GM19468 (cell line): ENCODE results near the gene DYNLT2B.
A peak's percentile ranks its signal among the peaks of the same experiment; 100 is the strongest.
"Not testable (repeated sequence)": the region's sequence is repeated elsewhere in the genome, so short reads cannot be mapped to it uniquely, and the experiment has no call there.

Experiments
- ATAC-seq: cut with Tn5 transposase; IDR thresholded peaks from one replicate; pipeline ENCODE4 v1.9.1; 2021; ENCODE audit warnings: mild to moderate bottlenecking, moderate library complexity, moderate number of reproducible peaks; ENCODE audit not compliant: unreplicated experiment; ENCODE audit errors: extremely low read depth

DYNLT2B gene

DNA sequence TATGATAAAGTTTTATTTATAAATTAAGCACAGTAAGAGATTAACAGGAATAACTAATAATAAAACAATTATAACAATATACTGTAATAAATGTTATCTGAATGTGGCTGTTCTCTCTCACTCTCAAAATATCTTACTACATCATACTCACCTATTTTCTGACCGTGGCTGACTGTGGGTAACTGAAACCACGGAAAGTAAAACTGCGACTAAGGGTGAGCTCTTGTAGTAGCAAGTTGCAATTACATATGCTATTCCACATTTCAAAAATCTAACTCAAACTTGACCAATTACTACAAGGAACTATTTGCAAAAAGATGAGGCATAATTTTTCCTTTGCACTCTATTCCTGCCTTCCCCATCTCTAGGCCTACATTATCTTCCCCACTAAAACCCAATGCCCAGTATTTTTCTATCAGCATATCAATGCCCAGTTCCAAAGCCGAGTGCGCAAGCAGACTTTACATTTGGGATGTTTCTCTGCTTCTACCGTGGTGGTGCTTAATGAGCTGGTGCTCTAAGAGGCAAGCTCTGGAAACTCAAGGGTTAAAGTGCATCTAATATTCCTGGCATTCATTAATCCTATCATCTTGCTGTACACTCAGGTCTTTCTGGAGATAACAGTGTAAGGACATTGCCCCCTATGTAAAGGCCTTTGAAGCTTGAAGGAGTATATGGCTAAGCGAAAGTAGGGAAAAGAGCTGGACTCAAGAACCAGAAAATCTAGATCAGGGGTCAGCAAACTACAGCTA, 37.2 kb downstream of the DYNLT2B start:
- no peak for ATAC-seq

GRCh38 chr3:196275126-196275525, 42.9 kb downstream of the DYNLT2B start:
- no peak for ATAC-seq

- ATAC-seq: peak; percentile 45
Observed at GRCh38 chr3:196274585-196274984, 43.5 kb downstream of the DYNLT2B start.

- no peak for ATAC-seq
Observed at GRCh38 chr3:196273655-196274054, 44.4 kb downstream of the DYNLT2B start.

- no peak for ATAC-seq
Observed at GRCh38 chr3:196272826-196273225, 45.2 kb downstream of the DYNLT2B start.

- no peak for ATAC-seq
Observed at GRCh38 chr3:196270499-196270898, 47.5 kb downstream of the DYNLT2B start.

DNA sequence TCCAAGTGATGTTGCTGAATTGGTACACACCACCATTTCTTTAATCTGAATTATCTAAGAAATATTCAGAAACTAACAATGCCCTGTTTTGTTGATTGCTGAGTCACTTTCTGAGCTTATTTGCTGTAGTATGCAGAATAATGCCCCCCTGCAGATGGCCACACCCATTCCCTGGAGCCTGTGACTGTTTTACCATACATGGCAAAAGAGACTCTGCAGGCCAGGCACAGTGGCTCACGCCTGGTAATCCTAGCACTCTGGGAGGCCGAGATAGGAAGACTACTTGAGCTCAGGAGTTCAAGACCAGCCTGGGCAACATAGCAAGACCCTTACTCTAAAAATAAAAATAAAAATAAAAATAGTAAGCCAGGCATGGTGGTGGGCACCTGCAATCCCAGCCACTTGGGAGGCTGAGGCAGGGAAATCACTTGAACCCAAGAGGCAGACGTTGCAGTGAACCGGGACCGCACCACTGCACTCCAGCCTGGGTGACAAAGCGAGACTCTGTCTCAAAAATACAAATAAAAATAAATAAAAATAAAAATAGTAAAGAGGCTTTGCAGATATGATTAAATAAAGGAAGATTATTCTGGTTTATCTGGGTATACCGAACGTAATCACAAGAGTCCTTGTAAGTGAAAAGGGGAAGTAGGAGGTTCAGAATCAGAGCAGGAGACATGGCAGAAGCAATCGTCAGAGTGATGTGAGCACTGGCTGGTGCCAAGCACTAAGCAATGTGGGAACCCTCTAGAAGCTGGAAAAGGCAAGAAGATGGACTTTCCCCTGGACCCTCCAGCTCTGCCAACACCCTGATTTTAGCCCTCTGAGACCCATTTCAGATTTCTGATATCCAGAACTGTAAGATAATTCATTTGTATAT, 49.5 kb downstream of the DYNLT2B start:
- ATAC-seq: no peak

DNA sequence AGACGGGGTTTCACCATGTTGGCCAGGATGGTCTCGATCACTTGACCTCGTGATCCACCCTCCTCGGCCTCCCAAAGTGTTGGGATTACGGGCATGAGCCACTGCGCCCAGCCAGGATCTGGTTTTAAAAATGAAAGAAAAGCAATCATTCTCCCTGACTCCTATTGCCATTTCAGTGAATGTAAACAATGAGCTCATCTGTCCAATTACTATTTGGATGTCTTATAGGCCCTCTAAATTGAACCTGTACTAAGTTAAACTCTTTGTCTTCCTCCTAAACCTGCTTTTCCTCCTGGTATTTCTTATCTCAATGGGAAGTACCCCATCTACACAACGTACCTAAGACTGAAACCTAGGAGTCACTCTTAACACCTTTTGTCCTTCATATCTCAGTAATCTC, 54.2 kb downstream of the DYNLT2B start:
- no peak for ATAC-seq

GRCh38 chr3:196260784-196261183, 57.3 kb downstream of the DYNLT2B start:
- no peak for ATAC-seq

DNA sequence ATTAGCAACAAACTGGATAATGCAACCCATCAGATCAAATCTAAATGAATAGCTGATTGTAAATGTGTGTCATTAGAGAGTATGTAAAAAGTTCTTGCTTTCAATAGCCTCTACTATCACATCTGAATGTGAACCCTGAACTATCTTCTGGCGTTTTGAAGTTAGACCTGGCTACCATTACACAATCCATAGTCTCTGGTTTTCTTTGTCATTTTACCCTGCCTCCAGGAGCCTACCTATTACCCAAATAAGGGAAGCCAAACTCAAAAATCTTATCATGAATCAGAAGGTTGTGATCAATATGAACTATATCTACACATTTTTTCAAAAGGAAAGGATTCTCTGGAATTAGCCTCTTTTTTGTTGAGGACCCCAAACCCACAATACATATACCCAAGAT, 62.3 kb downstream of the DYNLT2B start:
- ATAC-seq: no peak

DNA sequence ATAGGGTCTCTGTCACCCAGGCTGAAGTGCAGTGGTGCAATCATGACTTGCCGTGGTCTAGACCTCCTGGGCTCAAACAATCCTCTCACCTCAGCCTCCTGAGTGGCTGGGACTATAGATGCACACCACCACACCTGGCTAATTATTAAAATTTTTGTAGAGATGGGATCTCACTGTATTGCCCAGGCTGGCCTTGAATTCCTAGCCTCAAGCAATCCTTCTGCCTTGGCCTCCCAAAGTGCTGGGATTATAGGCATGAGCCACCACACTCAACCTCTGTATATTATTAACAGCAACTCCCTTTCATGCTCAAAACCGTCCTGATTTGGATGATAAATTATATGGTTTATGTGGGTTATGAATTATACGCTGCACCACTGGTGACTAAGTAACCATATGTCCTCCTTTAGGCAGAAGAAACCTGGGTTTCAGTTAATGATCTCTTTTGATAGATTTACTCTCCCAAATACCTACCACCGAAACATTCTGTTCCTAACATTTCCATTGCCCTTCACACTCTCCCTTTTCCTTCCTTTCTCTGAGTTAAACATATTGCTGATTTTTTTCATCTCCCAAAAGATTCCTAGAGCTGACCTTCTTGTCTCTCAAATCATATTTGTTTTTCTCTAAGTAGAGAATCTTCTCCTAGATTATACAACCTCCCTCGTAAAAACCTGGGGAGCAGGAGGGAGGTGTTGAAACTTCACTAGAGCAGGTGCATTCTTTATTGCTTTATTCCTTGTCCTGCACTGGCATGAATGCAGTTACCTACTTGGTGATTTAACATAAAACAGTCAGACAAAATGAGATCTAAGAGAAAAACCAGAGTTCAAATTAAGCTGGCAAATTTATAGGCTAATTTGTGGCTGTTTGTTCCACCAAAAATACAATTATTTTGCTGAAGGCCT, 63.4 kb downstream of the DYNLT2B start:
- ATAC-seq: no peak

GRCh38 chr3:196251918-196252317, 66.1 kb downstream of the DYNLT2B start:
- no peak for ATAC-seq

- ATAC-seq: no peak
Observed at GRCh38 chr3:196246612-196247308, 71.3 kb downstream of the DYNLT2B start.

GRCh38 chr3:196244166-196244565, 73.9 kb downstream of the DYNLT2B start:
- ATAC-seq: not testable (repeated sequence)

DNA sequence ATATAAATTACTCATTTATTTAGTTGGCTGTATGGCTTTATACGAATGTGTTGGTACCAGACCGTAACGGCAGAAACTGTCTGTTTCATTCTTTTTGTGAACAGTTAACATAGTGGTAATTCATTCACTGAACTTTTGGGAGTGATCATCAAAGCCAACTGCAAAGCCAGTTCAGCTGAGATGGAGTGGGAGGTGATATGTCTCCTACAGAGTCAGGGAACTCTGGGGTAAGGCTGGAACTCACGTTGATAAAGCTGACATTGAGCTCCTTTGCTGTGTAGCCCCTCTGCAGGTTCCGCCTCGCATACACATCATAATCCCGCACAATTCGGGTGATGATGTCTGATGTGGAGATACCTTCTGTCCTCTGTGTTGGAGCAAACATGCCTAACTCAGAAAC, 76.3 kb downstream of the DYNLT2B start:
- ATAC-seq: no peak
